ENCODE measurements around the gene MYH10.

DNA sequence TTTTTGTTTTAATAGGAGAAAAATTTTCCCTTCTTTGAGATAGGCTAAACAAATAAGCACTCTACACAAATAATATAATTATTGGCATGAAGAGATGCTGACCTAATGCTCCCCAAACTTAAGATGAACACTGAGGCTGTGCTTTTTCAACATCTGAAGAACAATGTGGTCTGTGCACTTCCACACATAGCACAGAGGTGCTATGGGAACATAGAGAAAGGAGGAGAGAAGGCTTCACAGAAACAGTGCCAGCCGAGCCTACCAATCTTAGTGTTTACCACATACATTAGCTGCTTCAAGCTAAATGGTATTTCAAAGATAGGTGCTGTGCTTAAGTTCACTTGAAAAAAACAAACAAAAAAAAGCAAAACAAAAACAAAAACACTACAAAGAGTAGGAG is 72.4 kb downstream of the MYH10 start:
- TF ChIP-seq CTCF (IDR thresholded peaks at IDR 0.05; ENCODE audit: low read length) (no peak), EZH2 (IDR thresholded peaks at IDR 0.05; ENCODE audit: borderline replicate concordance, low read length) (no peak)

Data from OCI-LY1 (cell line).